ENCODE data around the gene ID1. TPM values are rescaled to one million over a fixed set of nuclear protein-coding genes. Genes with fewer than 3 reads are reported as not detected.
"Not testable (repeated sequence)": the region's sequence is repeated elsewhere in the genome, so short reads cannot be mapped to it uniquely, and the experiment has no call there.

ID1 gene
- total RNA-seq, 2 experiments from 2014 or later, result 0.48 to 0.58 TPM

- H3K4me1 Mint-ChIP-seq, result peaks cover 24% of the 10 kb centered on the region
Observed at GRCh38 chr20:31568041-31568731, 36.9 kb upstream of the ID1 start.

GRCh38 chr20:31568773-31569162 is 36.3 kb upstream of the ID1 start:
- Mint-ChIP-seq H3K27ac (no peak overlapping the region), H3K4me3 (no peak overlapping the region), H3K27me3 (no peaks in the 10 kb centered on the region), H3K36me3 (ENCODE audit: low read depth) (peaks cover 31% of the 10 kb centered on the region), H3K9me3 (no peaks in the 10 kb centered on the region), H3K4me1 (peaks cover 30% of the 10 kb centered on the region)
- ChIA-PET CTCF (interaction anchor here (0.7 to 12.1 kb wide), 11 partner anchors 8 to 155 kb away, joined by 3 to 430 read pairs (median 5); partner anchors contain the start of genes BCL2L1 and ID1), POLR2A (interaction anchor here (1.7 to 4.1 kb wide), 4 partner anchors 8 to 43 kb away, joined by 5 to 43 read pairs (median 12); partner anchors contain the start of gene ID1)
- DNase-seq, result no peak

More at GRCh38 chr20:31568041-31568731, 36.9 kb upstream of the ID1 start:
- DNase-seq, result no peak
- Mint-ChIP-seq H3K4me3 (no peak overlapping the region), H3K27ac (no peak overlapping the region), H3K36me3 (ENCODE audit: low read depth) (peaks cover 33% of the 10 kb centered on the region), H3K27me3 (no peaks in the 10 kb centered on the region), H3K9me3 (no peaks in the 10 kb centered on the region)
- POLR2A ChIA-PET, result interaction anchor here (0.9 to 4.1 kb wide), 4 partner anchors 34 to 155 kb away, joined by 3 to 43 read pairs (median 12); partner anchors contain the start of gene ID1
- CTCF ChIA-PET, result interaction anchor here (0.9 to 12.1 kb wide), 10 partner anchors 10 to 155 kb away, joined by 3 to 430 read pairs (median 6); partner anchors contain the start of genes BCL2L1 and ID1

DNA sequence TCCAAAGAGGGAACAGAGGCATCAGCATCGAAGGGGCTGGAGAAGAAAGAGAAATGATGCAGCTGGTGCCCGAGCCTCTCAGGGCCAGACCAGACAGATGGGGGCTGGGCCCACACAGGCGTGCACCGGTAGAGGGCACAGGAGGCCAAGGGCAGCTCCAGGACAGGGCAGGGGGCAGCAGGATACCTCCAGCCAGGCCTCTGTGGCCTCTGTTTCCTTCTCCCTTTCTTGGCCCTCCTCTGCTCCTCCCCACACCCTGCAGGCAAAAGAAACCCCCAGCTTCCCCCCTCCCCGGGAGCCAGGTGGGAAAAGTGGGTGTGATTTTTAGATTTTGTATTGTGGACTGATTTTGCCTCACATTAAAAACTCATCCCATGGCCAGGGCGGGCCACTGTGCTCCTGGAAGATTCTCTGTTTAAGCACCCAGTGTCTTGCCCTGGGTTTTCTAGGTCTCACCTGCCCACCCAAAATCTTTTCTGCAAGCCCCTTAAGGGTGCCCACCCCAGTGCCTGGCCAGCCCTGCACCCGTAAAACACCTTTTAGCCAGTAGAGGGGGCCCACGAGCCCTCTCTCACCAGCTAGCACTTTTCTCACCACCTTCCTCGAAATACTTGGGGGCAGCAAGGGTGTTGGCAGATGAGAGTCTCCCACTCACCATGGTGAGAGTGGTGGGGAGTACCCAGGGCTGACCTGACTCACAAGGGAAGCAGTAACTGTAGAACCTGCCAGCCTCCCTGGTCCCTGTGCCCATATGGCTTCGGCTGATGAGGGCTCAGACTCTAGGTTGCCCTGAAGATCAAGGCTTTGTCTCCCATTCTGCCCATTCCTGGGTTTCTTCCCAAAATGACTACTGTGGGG is 35.7 kb upstream of the ID1 start:
- H3K4me3 Mint-ChIP-seq, result no peak overlapping the region
- no peaks in the 10 kb centered on the region for H3K9me3 Mint-ChIP-seq
- H3K4me1 Mint-ChIP-seq, result peaks cover 35% of the 10 kb centered on the region
- peak; percentile 61 for DNase-seq
- no peaks in the 10 kb centered on the region for H3K27me3 Mint-ChIP-seq
- H3K36me3 Mint-ChIP-seq (ENCODE audit: low read depth), result peaks cover 26% of the 10 kb centered on the region
- H3K27ac Mint-ChIP-seq, result no peak overlapping the region
- ChIA-PET CTCF (interaction anchor here (0.7 to 12.1 kb wide), 16 partner anchors 8 to 154 kb away, joined by 3 to 430 read pairs (median 4); partner anchors contain the start of genes BCL2L1, HM13 and ID1), POLR2A (interaction anchor here (1.7 to 4.1 kb wide), 4 partner anchors 8 to 43 kb away, joined by 5 to 43 read pairs (median 12); partner anchors contain the start of gene ID1)

GRCh38 chr20:31570021-31570463 is 35.0 kb upstream of the ID1 start:
- DNase-seq, result no peak
- no peaks in the 10 kb centered on the region for H3K9me3 Mint-ChIP-seq
- H3K27ac Mint-ChIP-seq, result no peak overlapping the region

GRCh38 chr20:31570735-31571617 is 34.1 kb upstream of the ID1 start:
- Mint-ChIP-seq H3K4me3 (no peak overlapping the region), H3K27me3 (no peaks in the 10 kb centered on the region), H3K9me3 (no peaks in the 10 kb centered on the region), H3K4me1 (peaks cover 31% of the 10 kb centered on the region), H3K27ac (peak overlapping the region; percentile 47), H3K36me3 (ENCODE audit: low read depth) (peaks cover 20% of the 10 kb centered on the region)
- ChIA-PET CTCF (interaction anchor here (1.1 to 12.1 kb wide), 4 partner anchors 8 to 152 kb away, joined by 10 to 430 read pairs (median 22); partner anchors contain the start of genes BCL2L1 and ID1), POLR2A (interaction anchor here (2.9 to 4.1 kb wide), 3 partner anchors 9 to 42 kb away, joined by 18 to 43 read pairs (median 32); no protein-coding TSS in a partner anchor)
- DNase-seq, result no peak

More at GRCh38 chr20:31570021-31570463, 35.0 kb upstream of the ID1 start:
- CTCF ChIA-PET, result interaction anchor here (0.7 to 12.1 kb wide), 13 partner anchors 8 to 153 kb away, joined by 3 to 430 read pairs (median 4); partner anchors contain the start of genes BCL2L1, HM13 and ID1
- Mint-ChIP-seq H3K4me3 (no peak overlapping the region), H3K36me3 (ENCODE audit: low read depth) (peaks cover 24% of the 10 kb centered on the region), H3K27me3 (no peaks in the 10 kb centered on the region), H3K4me1 (peaks cover 35% of the 10 kb centered on the region)
- POLR2A ChIA-PET, result interaction anchor here (1.7 to 4.1 kb wide), 4 partner anchors 9 to 42 kb away, joined by 5 to 43 read pairs (median 12); partner anchors contain the start of gene ID1

- peak overlapping the region; percentile 86 for H3K27ac Mint-ChIP-seq
- peaks cover 1% of the 10 kb centered on the region for H3K27me3 Mint-ChIP-seq
- H3K9me3 Mint-ChIP-seq, result no peaks in the 10 kb centered on the region
- H3K4me3 Mint-ChIP-seq, result peak overlapping the region; percentile 79
- ChIA-PET CTCF (interaction anchor here (1.1 to 12.1 kb wide), 8 partner anchors 10 to 379 kb away, joined by 3 to 430 read pairs (median 14); partner anchors contain the start of genes BCL2L1, HM13, ID1 and PDRG1), POLR2A (interaction anchor here (0.8 to 2.9 kb wide), 16 partner anchors 10 to 168 kb away, joined by 3 to 65 read pairs (median 6); partner anchors contain the start of genes ID1 and TPX2)
- DNase-seq, result no peak
- peaks cover 24% of the 10 kb centered on the region for H3K4me1 Mint-ChIP-seq
- H3K36me3 Mint-ChIP-seq (ENCODE audit: low read depth), result peaks cover 15% of the 10 kb centered on the region
Observed at GRCh38 chr20:31572042-31572700, 32.9 kb upstream of the ID1 start.

DNA sequence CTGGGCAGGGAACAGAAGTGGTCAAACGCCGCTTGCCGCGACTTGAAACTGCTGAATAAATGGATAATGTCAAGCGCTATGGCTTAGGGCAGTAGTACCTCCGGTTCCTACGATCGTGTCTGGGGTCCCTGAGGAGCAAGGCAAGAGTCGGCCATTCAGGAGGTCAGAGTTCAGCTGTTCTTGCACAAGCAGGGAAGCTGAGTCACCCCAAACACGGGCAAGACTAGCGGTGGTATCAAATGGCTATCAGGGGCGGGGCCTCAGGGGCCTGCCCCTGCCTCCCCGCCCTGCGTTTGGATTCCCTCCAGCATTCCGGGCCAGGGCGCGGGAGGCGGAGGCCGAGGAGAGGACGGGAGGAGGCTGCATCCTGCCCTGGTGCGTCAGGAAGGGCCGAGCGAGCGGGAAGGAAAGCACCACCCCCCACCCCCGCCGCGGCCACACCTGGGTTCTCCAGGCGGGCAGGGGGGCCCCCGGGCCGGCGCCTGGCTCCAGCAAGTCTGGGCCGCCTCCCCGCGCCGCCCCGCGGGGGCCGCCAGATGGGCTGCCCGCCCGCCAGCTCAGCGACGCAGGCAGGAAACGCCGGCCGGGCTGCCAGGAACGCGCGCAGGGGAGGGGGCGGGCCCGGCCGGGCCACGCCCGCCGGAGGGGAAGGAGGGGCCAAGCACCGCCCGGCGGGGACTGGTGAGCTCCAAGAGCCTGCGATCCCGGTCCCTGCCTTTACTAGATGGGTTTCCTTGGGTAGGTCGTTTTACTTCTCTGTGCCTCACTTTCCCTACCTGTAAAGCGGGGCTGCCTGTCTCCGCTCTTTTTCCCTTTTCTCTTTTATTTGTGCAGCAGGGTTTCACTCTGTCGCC is 32.2 kb upstream of the ID1 start:
- ChIA-PET CTCF (interaction anchor here (0.9 to 12.1 kb wide), 10 partner anchors 10 to 379 kb away, joined by 3 to 430 read pairs (median 6); partner anchors contain the start of genes BCL2L1, HM13, ID1 and PDRG1), POLR2A (interaction anchor here (0.7 to 2.9 kb wide), 20 partner anchors 11 to 167 kb away, joined by 3 to 65 read pairs (median 6); partner anchors contain the start of genes ID1 and TPX2)
- Mint-ChIP-seq H3K36me3 (ENCODE audit: low read depth) (peaks cover 8% of the 10 kb centered on the region), H3K27ac (peak overlapping the region; percentile 86), H3K4me1 (peaks cover 23% of the 10 kb centered on the region), H3K27me3 (peaks cover 1% of the 10 kb centered on the region), H3K4me3 (peak overlapping the region; percentile 84), H3K9me3 (no peaks in the 10 kb centered on the region)
- DNase-seq, result peak; percentile 91

GRCh38 chr20:31573555-31574321 is 31.4 kb upstream of the ID1 start:
- Mint-ChIP-seq H3K36me3 (ENCODE audit: low read depth) (peaks cover 7% of the 10 kb centered on the region), H3K27me3 (peaks cover 1% of the 10 kb centered on the region), H3K4me1 (peaks cover 23% of the 10 kb centered on the region), H3K27ac (peak overlapping the region; percentile 49), H3K4me3 (peak overlapping the region; percentile 84), H3K9me3 (no peaks in the 10 kb centered on the region)
- CTCF ChIA-PET, result interaction anchor here (0.9 to 12.1 kb wide), 10 partner anchors 11 to 378 kb away, joined by 3 to 430 read pairs (median 6); partner anchors contain the start of genes BCL2L1, HM13, ID1 and PDRG1
- DNase-seq, result no peak
- POLR2A ChIA-PET, result interaction anchor here (0.7 to 2.9 kb wide), 21 partner anchors 12 to 166 kb away, joined by 3 to 65 read pairs (median 5); partner anchors contain the start of genes HM13, ID1 and TPX2

DNA sequence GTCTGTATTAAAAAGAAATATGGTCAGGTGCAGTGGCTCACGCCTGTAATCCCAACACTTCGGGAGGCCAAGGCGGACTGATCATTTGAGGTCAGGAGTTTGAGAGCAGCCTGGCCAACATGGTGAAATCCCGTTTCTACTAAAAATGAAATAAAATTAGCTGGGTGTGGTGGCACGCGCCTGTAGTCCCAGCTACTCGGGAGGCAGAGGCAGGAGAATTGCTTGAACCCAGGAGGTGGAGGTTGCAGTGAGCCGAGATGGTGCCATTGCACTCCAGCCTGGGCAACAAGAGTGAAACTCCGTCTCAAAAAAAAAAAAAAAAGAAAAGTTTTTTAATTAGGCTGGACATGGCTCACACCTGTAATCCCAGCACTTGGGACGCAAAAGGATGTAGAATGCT is 30.1 kb upstream of the ID1 start:
- H3K27me3 Mint-ChIP-seq; H3K4me3 Mint-ChIP-seq; H3K9me3 Mint-ChIP-seq; POLR2A ChIA-PET; H3K27ac Mint-ChIP-seq; H3K36me3 Mint-ChIP-seq (ENCODE audit: low read depth); DNase-seq: not testable (repeated sequence)
- peaks cover 23% of the 10 kb centered on the region for H3K4me1 Mint-ChIP-seq
- CTCF ChIA-PET, result interaction anchor here (0.8 to 12.1 kb wide), 4 partner anchors 15 to 149 kb away, joined by 3 to 430 read pairs (median 16); partner anchors contain the start of gene ID1

Measured in activated CD4-positive, alpha-beta memory T cell treated with anti-CD3 and anti-CD28 coated beads, Interleukin-2, amount 10 ng/mL, durations not matched to agents 7 days and 5 days (primary cell).